HepG2 (cell line): ENCODE data around the gene DPP3. TPM values are rescaled to one million over a fixed set of nuclear protein-coding genes. Genes with fewer than 3 reads are reported as not detected.

Experiments used
- ATAC-seq: fragments of 200-7000 bp; cut with Tn5 transposase; 3 replicates; pipeline ENCODE4 v1.9.1; 2020; ENCODE audit warnings: mild to moderate bottlenecking, moderate library complexity
- BruUV-seq: library from RNA; stranded (reverse); fragments of 400-500 nt; replicated peaks from 2 replicates; lab custom pipeline; 2021; lab: Mats Ljungman, UMichigan
- CTCF ChIA-PET: fragments of 300-600 bp; formaldehyde crosslinking; extraction: SDS; loops from one replicate; lab custom pipeline; 2021; ENCODE audit warnings: low total read pairs, inconsistent platforms, low intra/inter-chr PET ratio; lab: Yijun Ruan, JAX
- POLR2A ChIA-PET: fragments of 350-600 bp; sonication (Branson Sonifier 250); formaldehyde crosslinking; loops from one replicate; lab custom pipeline; 2020; ENCODE audit warnings: antibody characterized with exemption, inconsistent platforms; lab: Yijun Ruan, JAX
- DNase-seq: peaks from one replicate; pipeline ENCODE4 v3.0.0-alpha.2; 2015; ENCODE audit warnings: low spot score
- FAIRE-seq: peaks from 3 replicates; lab custom pipeline; 2011; peaks lifted over from hg19 to GRCh38; lab: Jason Lieb, UNC
- H2AFZ ChIP-seq: one replicate; pipeline ENCODE4 v1.6.1; 2011; ENCODE audit warnings: low read length, inconsistent platforms
- H3K27ac ChIP-seq: fragments of 300-600 bp; 3 replicates; pipeline ENCODE4 v1.8.0; 2011; ENCODE audit warnings: mixed run types, mild to moderate bottlenecking, mixed read lengths, low read length, inconsistent platforms; ENCODE audit not compliant: insufficient read depth; ENCODE audit errors: extremely low read length
- H3K27me3 ChIP-seq, 2 experiments: fragments of 200-600 bp in 1 of 2; 2 replicates in 1 of 2; 3 replicates in 1 of 2; pipeline versions ENCODE4 v1.6.0 to v1.8.0; 2011; ENCODE audit warnings: low read length in 2 of 2, mild to moderate bottlenecking in 2 of 2, moderate library complexity in 2 of 2, inconsistent platforms in 1 of 2; ENCODE audit not compliant: insufficient read depth in 2 of 2, control insufficient read depth in 1 of 2
- H3K36me3 ChIP-seq, 2 experiments: fragments of 200-600 bp in 1 of 2; replicated peaks in 1 of 2; 2 replicates in 1 of 2; 3 replicates in 1 of 2; pipeline versions ENCODE4 v1.5.1 to v1.8.0; 2011; ENCODE audit warnings: low read length in 2 of 2, inconsistent platforms in 1 of 2; ENCODE audit not compliant: insufficient read depth in 2 of 2, control insufficient read depth in 1 of 2
- H3K4me1 ChIP-seq: 2 replicates; pipeline ENCODE4 v1.5.1; 2012; ENCODE audit warnings: low read length, inconsistent platforms; ENCODE audit not compliant: insufficient read depth
- H3K4me2 ChIP-seq: 2 replicates; pipeline ENCODE4 v1.6.0; 2011; ENCODE audit warnings: low read depth, low read length, inconsistent platforms
- H3K4me3 ChIP-seq, 3 experiments: fragments of 200-600 bp in 1 of 3; sonication (generic), shearing (Covaris generic) in 1 of 3; replicated peaks in 1 of 3; 2 replicates each; pipeline ENCODE4 v1.5.1; 2011 to 2016; ENCODE audit warnings: low read length in 3 of 3, inconsistent platforms in 2 of 3, low read depth in 2 of 3, mild to moderate bottlenecking in 2 of 3, control low read depth in 1 of 3, mixed read lengths in 1 of 3; ENCODE audit not compliant: insufficient read depth in 1 of 3
- H3K79me2 ChIP-seq: one replicate; pipeline ENCODE4 v1.6.1; 2011; ENCODE audit warnings: low read length, inconsistent platforms; ENCODE audit not compliant: insufficient read depth
- H3K9ac ChIP-seq: 2 replicates; pipeline ENCODE4 v1.6.0; 2011; ENCODE audit warnings: mild to moderate bottlenecking, low read depth, low read length, inconsistent platforms; ENCODE audit not compliant: insufficient read depth
- H3K9me3 ChIP-seq: 2 replicates; pipeline ENCODE4 v1.5.1; 2012; ENCODE audit warnings: mild to moderate bottlenecking, low read length
- H4K20me1 ChIP-seq: 2 replicates; pipeline ENCODE4 v1.6.0; 2011; ENCODE audit warnings: inconsistent platforms, mild to moderate bottlenecking, low read length, moderate library complexity; ENCODE audit not compliant: insufficient read depth
- HNF1B ChIP-seq: sonication (generic); formaldehyde crosslinking; IDR thresholded peaks from 2 replicates; pipeline ENCODE4 v1.5.1; 2020; ENCODE audit warnings: mild to moderate bottlenecking, moderate library complexity, missing genetic modification reagents
- HNF4A ChIP-seq: sonication (generic); formaldehyde crosslinking; IDR thresholded peaks from 2 replicates; pipeline ENCODE4 v1.4.0; 2020; ENCODE audit warnings: missing genetic modification reagents
- MLX ChIP-seq: IDR thresholded peaks from 2 replicates; pipeline ENCODE4 v1.6.1; 2016
- PAXIP1 ChIP-seq: sonication (generic); formaldehyde crosslinking; conservative IDR thresholded peaks from 2 replicates; pipeline ENCODE4 v1.4.0; 2020; ENCODE audit warnings: mild to moderate bottlenecking, missing genetic modification reagents, moderate library complexity
- STAT5B ChIP-seq: sonication (generic); formaldehyde crosslinking; IDR thresholded peaks from 2 replicates; pipeline ENCODE4 v1.4.0; 2020; ENCODE audit warnings: missing genetic modification reagents
- TBX3 ChIP-seq: fragments of 450-650 bp; IDR thresholded peaks from 2 replicates; pipeline ENCODE4 v1.6.1; 2017; ENCODE audit warnings: antibody characterized with exemption, mild to moderate bottlenecking, inconsistent platforms, borderline replicate concordance
- TEAD3 ChIP-seq: optimal IDR thresholded peaks from 2 replicates; pipeline ENCODE3; 2016; ENCODE audit warnings: borderline replicate concordance
- WGBS: methylation state at CpG from one replicate; pipeline ENCODE4 v1.1.6; 2017; ENCODE audit warnings: low lambda C conversion rate; 5-methylcytosine and 5-hydroxymethylcytosine counted together
- in situ Hi-C: cut with HindIII; loops from 2 replicates; pipeline ENCODE4 v1.10.0; 2017; ENCODE audit warnings: low pct_unique_long_range_greater_than_20kb; ENCODE audit not compliant: extremely low pct_ligation_motif_present
- intact Hi-C: fragments of 100-400 bp; cut with micrococcal nuclease; formaldehyde crosslinking; loops from one replicate; pipeline ENCODE4 v1.10.0; 2022; ENCODE audit not compliant: unreplicated experiment
- polyA plus RNA-seq, 8 experiments: library from polyadenylated mRNA; depleted of rRNA in 3 of 8; stranded (reverse) in 7 of 8; unstranded in 1 of 8; fragments of >200 nt; fragmentation: Illumina TruSeq in 4 of 8; extraction: Trizol in 4 of 8; gene quantifications; 2 replicates each; pipeline versions ENCODE4 v1.2.1 to v1.2.3, GENCODE V29; 2011 to 2016; ENCODE audit warnings: low read depth in 4 of 8, missing spikeins in 1 of 8, mixed read lengths in 1 of 8; ENCODE audit not compliant: insufficient read depth in 1 of 8
- total RNA-seq, 5 experiments: library from RNA; depleted of rRNA; stranded (reverse); fragments of >200 nt; fragmentation: Illumina TruSeq; extraction: Trizol; gene quantifications; 2 replicates each; pipeline ENCODE4 v1.2.3, GENCODE V29; 2016; ENCODE audit warnings: low read depth in 1 of 5

DPP3 gene
- total and polyA plus RNA-seq, 2 of the 13 experiments (the other 11 are each of a cell fraction or from before 2014, with no cell fraction given) = 38.4 to 59.8 TPM

- H3K4me3 ChIP-seq = no peak overlapping the region
- no peaks in the 10 kb centered on the region for H4K20me1 ChIP-seq
- FAIRE-seq (peak; percentile 39), ATAC-seq (peak; percentile 33; the same call in 2 of the 3 replicates), DNase-seq (no peak)
- in situ Hi-C loops = no loop called here
- H3K27me3 ChIP-seq = peaks cover 0 to 12% of the 10 kb centered on the region in 2 experiments; a peak in 2 of 5 replicates
- ChIA-PET POLR2A (no interaction called here), CTCF (no interaction called here)
- no peaks in the 10 kb centered on the region for H3K79me2 ChIP-seq
- no peak overlapping the region for H2AFZ ChIP-seq
- H3K9ac ChIP-seq = no peak overlapping the region
- H3K36me3 ChIP-seq = no peaks in the 10 kb centered on the region
- H3K9me3 ChIP-seq = no peaks in the 10 kb centered on the region
- WGBS = 49% methylated on average over 4 of the region's 4 CpGs
- intact Hi-C loops = no loop called here
- no TSS peak for BruUV-seq
- no peak overlapping the region for H3K27ac ChIP-seq
- H3K4me2 ChIP-seq = no peak overlapping the region
- peaks cover 14% of the 10 kb centered on the region for H3K4me1 ChIP-seq
- TF ChIP-seq TBX3 (no peak), STAT5B (CRISPR knock-in tag) (no peak), HNF1B (CRISPR knock-in tag) (no peak), MLX (CRISPR knock-in tag) (no peak), TEAD3 (CRISPR knock-in tag) (peak; percentile 56), PAXIP1 (CRISPR knock-in tag) (peak; percentile 47; the same call in 1 of the 2 replicates), HNF4A (peak; percentile 49)
Observed at GRCh38 chr11:66448523-66448922, 31.7 kb upstream of the DPP3 start.
